Panc1 (cell line): ENCODE data around the gene PM20D1.

Source experiments
- POLR2AphosphoS5 ChIP-seq: IDR thresholded peaks from 2 replicates; pipeline ENCODE4 v1.6.1; 2012; ENCODE audit warnings: mild to moderate bottlenecking, low read depth, low read length, moderate library complexity
- REST ChIP-seq, 2 experiments: IDR thresholded peaks; 2 replicates each; pipeline ENCODE4 v1.6.1; 2011 to 2012; ENCODE audit warnings: low read depth in 2 of 2, control low read depth in 1 of 2, low read length in 1 of 2, mild to moderate bottlenecking in 1 of 2, moderate library complexity in 1 of 2; ENCODE audit not compliant: insufficient read depth in 1 of 2
- TF ChIP-seq, protein P1 (sequence below): fragments of 450-650 bp; IDR thresholded peaks from 2 replicates; pipeline ENCODE4 v1.5.1; 2017; ENCODE audit warnings: mild to moderate bottlenecking

- TF ChIP-seq, protein P1, sequence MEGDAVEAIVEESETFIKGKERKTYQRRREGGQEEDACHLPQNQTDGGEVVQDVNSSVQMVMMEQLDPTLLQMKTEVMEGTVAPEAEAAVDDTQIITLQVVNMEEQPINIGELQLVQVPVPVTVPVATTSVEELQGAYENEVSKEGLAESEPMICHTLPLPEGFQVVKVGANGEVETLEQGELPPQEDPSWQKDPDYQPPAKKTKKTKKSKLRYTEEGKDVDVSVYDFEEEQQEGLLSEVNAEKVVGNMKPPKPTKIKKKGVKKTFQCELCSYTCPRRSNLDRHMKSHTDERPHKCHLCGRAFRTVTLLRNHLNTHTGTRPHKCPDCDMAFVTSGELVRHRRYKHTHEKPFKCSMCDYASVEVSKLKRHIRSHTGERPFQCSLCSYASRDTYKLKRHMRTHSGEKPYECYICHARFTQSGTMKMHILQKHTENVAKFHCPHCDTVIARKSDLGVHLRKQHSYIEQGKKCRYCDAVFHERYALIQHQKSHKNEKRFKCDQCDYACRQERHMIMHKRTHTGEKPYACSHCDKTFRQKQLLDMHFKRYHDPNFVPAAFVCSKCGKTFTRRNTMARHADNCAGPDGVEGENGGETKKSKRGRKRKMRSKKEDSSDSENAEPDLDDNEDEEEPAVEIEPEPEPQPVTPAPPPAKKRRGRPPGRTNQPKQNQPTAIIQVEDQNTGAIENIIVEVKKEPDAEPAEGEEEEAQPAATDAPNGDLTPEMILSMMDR, result no peak
- TF ChIP-seq POLR2AphosphoS5, result no peak
- TF ChIP-seq REST (IDR thresholded peaks at IDR 0.05; ENCODE audit: insufficient read depth in 1 of 2, low read depth in 2 of 2, low read length in 1 of 2), result no peak
Observed at GRCh38 chr1:205805082-205805711, 44.7 kb downstream of the PM20D1 start.
